GM21447 (cell line): ENCODE measurements around the gene RNU7-1.

Source experiments
- ATAC-seq: cut with Tn5 transposase; IDR thresholded peaks from one replicate; pipeline ENCODE4 v1.9.1; 2021; ENCODE audit not compliant: unreplicated experiment

Gene RNU7-1

GRCh38 chr12:6987956-6988553 lies 44.4 kb downstream of the RNU7-1 start:
- no peak for ATAC-seq
